Coronary artery (tissue), 2 donors: Measurements from ENCODE around the gene TSPAN14.

Experiments
- DNase-seq: peaks from one replicate; pipeline ENCODE4 v3.0.0-alpha.2; 2017; ENCODE audit warnings: low spot score
- H3K27ac ChIP-seq, 2 donors: fragments of 200-600 bp; sonication (generic); one replicate each; pipeline ENCODE4 v1.5.1; 2016 to 2019
- H3K4me3 ChIP-seq: fragments of 200-600 bp; sonication (generic); 2 replicates; pipeline ENCODE4 v1.5.1; 2016; ENCODE audit warnings: mild to moderate bottlenecking, moderate library complexity
- TF ChIP-seq, protein P1 (sequence below): fragments of 200-600 bp; sonication (generic); IDR thresholded peaks from one replicate; pipeline ENCODE4 v1.5.1; 2019; ENCODE audit warnings: antibody characterized with exemption

Gene TSPAN14

DNA sequence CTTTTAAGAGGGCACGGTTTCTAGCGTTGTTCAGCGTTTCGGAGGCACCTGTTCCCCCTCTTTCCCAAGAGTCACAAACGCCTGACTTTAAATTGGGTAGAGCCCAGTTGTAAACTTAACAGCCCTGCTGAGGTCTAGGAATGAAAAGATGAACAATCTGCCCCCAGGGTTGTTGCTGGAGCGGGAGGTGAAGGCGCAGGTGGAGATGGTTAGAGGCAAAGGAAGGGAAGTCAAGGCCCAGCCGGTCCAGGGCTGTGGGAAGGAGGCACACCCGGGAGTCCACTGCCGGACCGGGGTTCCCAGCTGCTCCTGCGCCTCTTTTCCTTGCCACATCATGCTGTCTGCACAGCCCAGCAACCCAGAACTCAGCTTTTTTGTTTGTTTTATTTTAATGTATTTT, 45.0 kb upstream of the TSPAN14 start:
- TF ChIP-seq, protein P1, sequence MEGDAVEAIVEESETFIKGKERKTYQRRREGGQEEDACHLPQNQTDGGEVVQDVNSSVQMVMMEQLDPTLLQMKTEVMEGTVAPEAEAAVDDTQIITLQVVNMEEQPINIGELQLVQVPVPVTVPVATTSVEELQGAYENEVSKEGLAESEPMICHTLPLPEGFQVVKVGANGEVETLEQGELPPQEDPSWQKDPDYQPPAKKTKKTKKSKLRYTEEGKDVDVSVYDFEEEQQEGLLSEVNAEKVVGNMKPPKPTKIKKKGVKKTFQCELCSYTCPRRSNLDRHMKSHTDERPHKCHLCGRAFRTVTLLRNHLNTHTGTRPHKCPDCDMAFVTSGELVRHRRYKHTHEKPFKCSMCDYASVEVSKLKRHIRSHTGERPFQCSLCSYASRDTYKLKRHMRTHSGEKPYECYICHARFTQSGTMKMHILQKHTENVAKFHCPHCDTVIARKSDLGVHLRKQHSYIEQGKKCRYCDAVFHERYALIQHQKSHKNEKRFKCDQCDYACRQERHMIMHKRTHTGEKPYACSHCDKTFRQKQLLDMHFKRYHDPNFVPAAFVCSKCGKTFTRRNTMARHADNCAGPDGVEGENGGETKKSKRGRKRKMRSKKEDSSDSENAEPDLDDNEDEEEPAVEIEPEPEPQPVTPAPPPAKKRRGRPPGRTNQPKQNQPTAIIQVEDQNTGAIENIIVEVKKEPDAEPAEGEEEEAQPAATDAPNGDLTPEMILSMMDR = no peak
- H3K4me3 ChIP-seq = peak overlapping the region; percentile 90
- no peak for DNase-seq
- H3K27ac ChIP-seq = peak overlapping the region; percentile 54 to 73

- TF ChIP-seq, protein P1 = no peak
- Histone ChIP-seq H3K4me3 (no peak overlapping the region), H3K27ac (no peak overlapping the region)
- no peak for DNase-seq
Measured at GRCh38 chr10:80410122-80410521, 44.0 kb upstream of the TSPAN14 start.

- H3K4me3 ChIP-seq = no peak overlapping the region
- TF ChIP-seq, protein P1 = no peak
- peak overlapping the region in 1 of 2 donors; percentile 21 for H3K27ac ChIP-seq
- DNase-seq = no peak
Measured at GRCh38 chr10:80410578-80411145, 43.4 kb upstream of the TSPAN14 start.

GRCh38 chr10:80411267-80411668, 42.8 kb upstream of the TSPAN14 start:
- no peak for DNase-seq

GRCh38 chr10:80411681-80412220, 42.4 kb upstream of the TSPAN14 start:
- H3K4me3 ChIP-seq = no peak overlapping the region
- DNase-seq = no peak
- no peak overlapping the region for H3K27ac ChIP-seq
- TF ChIP-seq, protein P1 = no peak

More at GRCh38 chr10:80411267-80411668, 42.8 kb upstream of the TSPAN14 start:
- peak overlapping the region in 1 of 2 donors; percentile 21 for H3K27ac ChIP-seq
- TF ChIP-seq, protein P1 = no peak
- H3K4me3 ChIP-seq = no peak overlapping the region

- peak overlapping the region in 1 of 2 donors; percentile 53 for H3K27ac ChIP-seq
- H3K4me3 ChIP-seq = no peak overlapping the region
- TF ChIP-seq, protein P1 = no peak
- DNase-seq = no peak
Measured at GRCh38 chr10:80412486-80412885, 41.6 kb upstream of the TSPAN14 start.
